HG02588 (cell line): ENCODE measurements around the gene FCHSD1.

Experiments
- ATAC-seq: cut with Tn5 transposase; IDR thresholded peaks from one replicate; pipeline ENCODE4 v1.9.1; 2021; ENCODE audit warnings: mild to moderate bottlenecking, moderate library complexity; ENCODE audit not compliant: unreplicated experiment

The FCHSD1 gene

DNA sequence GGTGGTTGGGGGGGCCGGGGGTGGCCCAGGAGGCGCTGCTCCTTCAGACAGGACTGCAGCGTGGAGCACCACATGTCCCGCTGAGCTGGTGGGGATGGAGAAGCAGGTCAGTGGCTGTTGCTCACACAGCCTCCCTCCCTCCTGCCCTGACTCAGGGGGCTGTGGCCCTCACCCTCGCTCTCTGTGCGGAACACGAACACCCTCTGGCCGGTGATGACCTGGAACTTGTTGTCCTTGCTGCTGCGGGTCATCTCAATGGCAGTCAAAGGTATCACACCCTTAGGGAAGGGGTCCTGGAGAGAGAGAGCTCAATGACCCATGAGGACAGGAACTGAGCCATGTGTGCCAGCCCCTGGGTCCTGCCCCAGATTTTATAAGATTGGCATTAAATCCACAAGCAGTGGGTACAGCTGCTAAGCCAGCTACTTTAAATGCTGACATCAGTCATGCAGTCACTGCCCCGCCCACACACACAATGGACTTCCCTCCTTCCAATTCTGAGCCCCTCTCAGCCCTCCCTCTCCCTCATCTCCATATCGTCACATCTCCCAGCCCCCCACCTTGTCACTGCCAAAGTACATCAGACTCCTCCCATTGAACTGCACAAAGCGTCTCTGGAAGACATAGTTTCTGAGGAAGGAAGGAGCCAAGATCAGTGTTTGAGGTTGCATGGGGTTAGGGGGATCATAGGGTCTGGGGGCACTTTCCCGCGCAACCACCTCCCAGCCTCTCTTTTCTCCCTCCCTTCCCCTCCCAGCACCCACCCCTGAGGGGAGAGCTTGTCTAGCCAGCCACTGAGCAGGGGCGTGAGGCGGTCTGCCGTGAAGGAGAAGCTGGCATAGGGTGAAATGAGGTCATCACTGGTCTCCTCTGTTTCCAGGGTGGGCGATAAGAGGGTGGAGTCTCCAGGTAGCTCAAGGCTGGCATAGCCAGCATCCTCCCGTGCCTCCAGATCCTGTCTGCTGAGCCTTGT is 21.9 kb upstream of the FCHSD1 start:
- ATAC-seq = no peak

DNA sequence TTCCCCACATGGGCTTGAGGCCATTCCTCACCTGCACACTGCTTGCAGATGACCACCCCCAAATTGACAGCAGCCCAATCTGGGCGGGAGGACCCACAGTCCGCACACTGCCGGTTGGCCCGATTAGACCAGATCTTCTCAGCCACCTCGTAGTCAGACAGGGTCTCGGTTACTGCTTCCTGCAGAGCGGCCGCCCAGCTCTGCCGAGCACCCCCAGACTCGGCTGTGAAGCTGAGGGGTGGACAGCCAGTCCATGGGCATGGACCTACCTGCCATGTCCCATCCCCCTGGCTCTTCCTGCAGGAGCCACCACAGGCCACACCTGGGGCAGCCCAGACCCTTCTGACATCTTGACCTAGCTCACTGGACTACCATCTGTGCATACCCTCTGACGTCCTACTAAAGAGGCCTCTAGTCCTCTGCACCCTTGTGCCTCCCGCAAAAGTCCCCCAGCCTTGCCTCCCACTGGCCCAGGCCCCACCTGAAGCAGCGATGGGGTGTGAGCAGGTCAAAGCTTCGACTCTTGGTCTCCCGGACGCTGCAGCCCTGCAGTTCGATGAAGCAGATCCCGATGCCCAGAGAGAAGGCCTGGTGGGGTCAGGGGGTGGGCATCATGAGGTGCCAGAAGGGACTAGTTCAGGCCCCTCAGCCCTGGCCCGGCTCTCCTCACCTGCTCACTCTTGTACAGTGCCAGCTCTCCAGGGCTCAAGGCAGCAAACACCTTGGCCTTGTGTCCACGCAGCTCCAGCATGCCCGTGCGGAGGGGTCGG is 21.0 kb upstream of the FCHSD1 start:
- ATAC-seq = no peak

DNA sequence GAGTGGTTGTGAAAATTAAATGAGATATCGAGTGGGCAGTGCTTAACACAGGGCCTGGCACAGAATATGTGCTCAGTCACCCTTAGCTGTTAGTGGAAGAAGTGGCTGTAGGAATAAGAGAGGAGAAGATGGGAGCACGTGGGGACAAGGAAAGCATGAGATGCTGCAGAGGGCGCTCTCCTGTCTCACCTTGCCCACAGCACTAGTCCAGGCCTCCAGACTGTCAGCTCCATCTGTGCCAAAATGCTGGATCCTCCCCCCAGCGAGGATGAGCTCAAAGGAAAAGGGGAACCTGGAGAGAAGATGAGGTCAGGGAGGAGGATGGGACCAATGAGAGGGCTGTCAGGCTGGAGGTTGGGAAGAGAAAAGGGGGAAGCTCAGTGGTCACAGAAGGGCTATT is 18.3 kb upstream of the FCHSD1 start:
- no peak for ATAC-seq

DNA sequence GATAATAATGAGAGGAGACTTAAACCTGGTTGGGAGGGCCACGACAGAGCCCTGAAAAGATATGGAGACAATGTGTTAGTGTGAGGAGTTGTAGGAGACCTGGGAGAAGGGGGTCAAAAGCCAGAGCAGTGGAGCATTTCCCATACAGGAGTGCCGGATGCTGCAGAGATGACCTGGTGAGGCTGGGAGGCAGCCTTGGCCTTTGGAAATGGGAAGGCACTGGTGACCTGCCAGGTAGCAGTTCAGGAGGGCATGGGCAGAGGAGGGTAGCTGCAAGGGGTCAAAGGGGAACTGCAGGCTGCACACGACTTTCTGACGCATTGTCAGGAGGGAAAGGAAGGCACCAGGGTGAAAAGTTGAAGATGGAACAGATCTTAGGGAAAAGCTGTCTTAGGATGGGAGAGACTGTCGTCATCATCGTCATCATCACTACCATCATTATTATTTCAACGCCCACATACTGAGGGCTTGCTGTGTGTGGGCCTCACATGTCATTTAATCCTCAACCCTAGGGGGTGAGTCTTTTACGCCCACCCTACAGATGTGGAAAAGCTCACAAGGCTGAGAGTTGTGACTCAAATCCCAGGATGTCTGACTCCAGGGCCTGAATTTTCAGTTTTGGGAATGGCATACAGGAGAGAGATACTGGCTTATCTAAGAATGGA is 17.5 kb upstream of the FCHSD1 start:
- ATAC-seq = no peak

DNA sequence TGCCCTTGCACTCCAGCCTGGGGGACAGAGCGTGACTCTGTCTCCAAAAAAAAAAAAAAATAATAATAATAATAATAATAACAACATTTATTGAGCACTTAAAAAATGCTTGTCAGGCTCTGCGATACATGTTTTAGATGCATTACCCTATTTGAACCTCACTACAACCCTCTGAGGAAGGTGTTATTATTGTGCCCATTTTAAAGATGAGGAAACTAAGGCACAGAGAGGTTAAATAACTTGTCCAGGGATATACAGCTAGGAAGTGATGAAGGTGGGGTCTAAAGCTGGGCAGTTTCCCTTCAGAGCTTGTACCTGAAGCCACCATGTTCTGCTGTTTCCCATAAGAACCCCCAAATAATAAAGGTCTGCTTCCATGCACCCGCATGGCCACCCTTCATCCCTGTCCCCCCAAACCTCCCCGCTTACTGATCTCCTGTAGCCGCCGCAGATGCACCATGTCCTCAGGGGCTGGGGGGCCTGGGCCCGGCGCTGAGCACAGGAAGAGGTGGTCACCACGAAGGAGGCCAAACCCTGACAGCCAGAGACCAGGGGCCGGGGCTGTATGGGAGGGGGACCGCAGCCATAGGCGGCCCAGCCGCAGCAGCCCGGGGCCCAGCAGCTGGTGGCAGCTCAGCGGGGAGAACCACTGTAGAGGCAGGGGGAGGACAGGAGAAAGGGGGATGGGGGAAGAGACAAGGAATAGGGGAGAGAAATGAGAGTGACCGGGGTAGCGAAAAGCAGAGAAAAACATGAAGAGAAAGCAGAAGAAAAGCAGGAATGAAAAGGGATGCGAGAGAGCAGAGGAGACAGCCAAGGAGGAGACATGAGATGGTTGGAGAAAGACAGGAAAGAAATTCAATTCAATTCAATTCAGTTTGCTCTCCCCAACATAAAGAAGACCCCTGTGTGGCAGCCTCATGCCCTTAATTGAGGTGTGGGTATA is 15.1 kb upstream of the FCHSD1 start:
- no peak for ATAC-seq

DNA sequence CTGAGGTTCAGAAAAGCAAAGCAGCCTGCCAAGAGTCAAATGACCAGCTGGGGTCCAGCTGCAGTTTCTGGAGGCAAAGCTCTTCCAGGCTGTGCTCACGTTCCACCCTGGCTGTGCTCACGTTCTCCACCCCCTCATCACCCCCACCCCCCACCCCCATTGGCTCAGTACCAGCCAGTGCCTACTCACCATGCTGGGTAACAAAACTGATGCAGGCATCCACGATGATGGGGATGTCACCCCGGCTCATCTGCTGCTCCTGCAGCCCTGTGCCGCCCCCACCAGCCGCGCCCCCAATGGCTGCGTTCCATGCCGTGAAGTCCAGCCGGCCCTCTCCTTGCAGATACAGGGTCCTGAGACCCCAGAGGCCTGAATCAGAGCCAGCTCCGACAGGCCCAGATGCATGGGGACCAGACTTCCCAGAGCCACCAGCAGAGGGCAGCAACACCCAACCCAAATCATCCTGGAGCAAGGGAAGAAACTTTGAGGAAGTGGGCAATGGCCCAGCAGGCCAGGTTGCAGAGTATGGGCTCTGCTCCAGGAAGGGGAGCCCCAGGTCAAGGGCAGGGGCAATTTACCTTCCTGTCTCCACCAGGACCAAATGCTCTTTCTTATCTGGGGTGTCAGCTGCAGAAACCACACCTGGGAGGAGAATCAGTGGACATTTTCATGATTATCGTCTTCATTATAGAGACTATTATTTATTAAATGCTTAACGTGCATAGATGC is 13.7 kb upstream of the FCHSD1 start:
- peak; percentile 93 for ATAC-seq

DNA sequence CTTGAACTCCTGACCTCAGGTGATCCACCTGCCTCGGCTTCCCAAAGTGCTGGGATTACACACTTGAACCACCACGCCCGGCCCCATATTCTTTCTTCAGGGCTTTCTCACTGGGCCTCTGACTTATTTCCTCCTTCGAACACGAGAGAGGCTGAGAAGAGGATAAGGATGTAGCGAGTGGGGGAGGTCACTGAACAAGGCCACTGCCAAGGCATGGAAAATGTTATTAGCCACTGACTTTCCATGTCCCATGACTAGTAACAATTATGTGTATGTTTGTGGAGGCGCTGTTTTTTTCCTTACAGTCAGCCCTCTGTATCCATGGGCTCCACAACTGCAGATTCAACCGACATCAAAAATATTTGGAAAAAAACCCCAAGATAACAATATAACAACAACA is 12.3 kb upstream of the FCHSD1 start:
- ATAC-seq = no peak

DNA sequence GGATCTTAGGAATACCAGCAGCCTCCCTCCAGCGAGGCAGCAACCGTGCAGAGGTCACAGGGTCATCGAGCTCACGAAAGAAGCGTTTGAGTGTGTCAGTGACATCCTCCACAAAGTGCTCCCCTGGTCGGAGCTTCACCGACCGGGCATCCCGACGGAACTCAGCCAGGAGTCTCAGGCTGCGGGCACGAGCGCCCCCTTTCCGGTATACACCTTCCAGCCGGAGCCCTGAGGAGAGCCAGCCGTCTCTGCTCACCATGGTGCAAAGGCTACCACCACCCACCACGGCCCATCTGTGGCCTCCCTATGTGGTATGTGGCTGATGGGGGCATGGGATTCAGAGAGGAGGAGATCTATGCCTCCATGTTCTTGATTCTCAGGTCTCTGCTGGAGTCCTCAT is 10.8 kb upstream of the FCHSD1 start:
- no peak for ATAC-seq

DNA sequence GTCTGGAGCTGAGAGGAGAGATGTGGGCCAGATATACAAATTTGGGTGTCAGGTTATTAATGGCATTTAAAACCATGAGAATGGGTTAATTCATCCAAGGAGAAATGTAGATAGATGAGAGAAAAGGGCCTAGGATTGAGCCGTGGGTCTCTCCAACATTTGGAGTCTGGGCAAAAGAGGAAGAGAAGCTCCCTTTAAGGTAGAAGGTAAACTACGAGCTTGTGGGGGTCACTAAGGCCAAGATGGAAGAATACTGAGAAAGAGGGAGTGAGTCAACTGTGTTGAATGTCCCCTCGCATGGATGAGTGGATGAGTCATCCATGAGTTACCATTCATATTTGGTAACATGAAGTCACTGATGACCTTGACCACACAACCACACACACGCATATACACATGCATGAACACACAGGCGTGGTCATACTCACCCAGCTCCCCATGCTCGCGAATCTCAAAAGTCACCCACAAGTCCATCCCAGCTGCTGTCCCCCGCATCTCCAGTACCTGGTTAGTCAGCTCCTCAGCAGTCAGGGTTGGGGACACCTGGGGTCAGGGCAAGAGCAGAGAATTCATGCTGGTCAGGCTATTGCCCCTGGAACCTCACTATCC is 6.8 kb upstream of the FCHSD1 start:
- ATAC-seq = peak; percentile 58

DNA sequence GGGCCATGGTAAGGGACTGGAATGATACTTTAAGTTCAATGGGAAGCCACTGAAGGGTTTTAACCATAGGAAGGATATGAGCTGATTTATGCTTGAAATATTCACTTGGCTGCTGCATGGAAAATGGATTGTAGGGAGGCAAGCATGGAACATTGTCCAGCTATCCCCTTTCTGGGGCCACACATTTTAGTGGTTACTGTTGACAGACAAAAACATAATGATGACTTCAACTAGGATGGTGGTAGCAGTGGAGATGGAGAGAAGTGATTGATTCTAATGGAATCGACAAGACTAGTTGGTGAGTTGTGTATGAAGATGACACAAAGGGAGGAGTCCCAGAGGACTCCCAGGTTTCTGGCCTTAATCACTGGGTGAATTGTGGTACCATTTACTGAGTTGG is 6.2 kb upstream of the FCHSD1 start:
- no peak for ATAC-seq

DNA sequence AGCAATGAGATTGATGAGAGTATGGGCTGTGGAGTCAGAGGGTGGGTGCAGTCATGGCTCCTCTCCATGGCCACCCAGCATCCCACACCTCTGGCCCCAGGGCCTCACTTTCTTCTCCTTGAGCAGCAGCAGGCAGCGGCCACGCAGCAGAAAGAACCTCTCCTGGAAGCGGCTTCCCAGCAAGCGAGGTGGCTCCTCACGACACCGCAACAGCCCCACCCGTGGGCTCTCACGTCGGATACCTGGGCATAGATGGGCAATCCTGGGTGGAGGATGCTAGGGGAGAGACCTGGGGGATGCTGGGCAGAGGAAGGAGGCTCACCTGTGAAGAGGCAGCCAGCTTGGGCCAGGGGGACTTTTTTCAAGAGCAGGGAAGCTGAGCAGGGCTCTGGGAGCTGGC is 5.2 kb upstream of the FCHSD1 start:
- no peak for ATAC-seq

DNA sequence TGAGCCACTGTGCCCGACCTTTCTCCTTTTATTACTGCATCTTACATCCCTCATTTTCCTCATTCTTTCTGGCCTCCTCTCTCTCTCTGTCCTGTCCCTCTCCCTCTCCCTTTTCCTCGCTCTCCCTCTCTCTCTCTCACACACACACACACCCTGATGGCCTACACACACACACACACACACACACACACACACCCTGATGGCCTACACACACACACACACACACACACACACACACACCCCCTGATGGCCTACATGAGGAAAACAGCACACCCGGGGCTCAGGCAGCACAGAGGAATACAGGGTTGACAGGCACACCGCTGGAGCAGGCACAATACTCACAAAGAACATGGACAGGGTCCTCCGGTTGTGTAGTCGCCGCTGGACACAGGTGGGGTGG is 3.8 kb upstream of the FCHSD1 start:
- ATAC-seq = no peak

DNA sequence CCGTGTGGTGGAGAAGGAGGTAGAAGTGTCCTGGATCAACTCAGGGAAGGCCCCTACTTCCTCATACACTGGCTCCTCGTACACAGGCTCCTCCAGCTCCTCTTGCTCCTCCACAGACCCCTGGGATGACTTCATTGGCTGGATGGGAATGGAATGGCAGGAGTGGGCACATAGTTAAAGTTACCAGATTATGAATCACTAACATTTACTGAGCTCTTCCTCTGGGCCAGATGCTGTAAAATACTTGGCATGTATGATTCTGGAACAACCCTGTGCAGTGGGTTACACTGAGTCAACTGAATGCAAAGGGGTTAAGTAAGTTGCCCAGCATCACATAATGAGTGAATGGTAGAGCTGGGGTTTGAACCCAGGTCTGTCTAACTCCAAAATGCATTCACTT is 3.1 kb upstream of the FCHSD1 start:
- no peak for ATAC-seq

DNA sequence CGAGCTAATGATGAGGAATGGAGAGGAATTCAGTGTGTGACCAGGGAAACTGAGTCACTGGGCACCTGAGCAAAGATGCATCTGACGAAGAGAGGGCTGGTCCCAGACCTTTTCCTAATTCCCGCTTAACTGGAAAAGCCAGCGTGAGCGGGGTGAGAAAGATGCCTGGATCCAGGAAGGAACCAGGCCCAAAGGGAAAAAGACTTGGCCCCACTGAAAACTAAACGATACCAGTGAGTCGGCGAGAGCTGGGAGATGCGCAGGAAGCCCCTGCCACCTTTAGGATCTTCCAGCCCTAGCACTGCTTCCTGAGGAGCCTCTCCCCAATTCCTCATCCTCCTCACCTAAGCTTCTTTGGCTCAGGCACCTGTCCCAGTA is 499 bp upstream of the FCHSD1 start:
- ATAC-seq = no peak

DNA sequence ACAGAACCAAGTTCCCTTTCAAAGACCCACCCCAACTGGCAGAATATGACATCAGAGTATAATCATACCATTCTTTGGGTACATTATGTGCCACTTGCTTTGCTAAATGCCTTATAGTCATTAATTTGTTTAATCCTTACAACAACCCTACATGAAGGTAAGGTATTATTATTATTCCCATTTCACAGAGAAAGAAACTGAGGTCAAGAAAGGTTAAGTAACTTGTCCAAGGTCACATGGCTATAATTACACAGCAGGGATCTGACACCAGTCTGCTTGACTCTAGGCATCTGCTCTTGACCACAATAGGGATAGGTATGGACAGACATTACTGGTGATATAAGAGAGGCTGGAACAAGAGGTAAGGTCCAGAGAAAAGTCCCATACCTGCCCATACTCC is 1.2 kb downstream of the FCHSD1 start:
- ATAC-seq = no peak

DNA sequence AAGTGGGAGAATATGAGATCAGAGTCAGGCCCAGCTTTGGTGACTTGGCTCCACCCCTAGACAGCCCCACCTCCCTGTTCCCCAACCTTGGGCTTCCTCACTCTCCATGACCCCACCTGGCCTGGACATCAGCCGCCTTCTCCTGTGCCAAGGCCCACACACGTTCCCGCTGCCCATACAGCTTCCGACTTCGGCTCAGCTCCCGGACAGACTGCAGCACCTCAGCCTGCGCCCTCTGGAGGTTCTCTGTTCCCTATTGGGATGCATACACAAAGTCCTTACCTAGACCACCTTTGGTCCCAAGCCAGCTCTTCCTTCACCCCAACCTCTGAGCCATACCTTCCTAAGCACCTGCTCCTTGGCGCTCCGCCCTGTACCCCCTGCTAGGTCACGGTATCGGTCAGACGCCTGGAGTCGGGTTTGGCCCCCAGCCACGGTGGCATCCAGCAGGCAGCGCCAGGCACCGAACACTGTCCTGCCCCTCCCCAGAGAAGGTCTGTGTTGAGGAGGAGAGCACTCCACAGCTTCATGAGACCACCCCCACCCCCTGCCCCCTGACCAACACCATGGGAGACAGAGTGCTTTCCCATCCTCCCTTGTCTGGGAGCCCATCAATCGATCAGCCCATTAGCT is 2.0 kb downstream of the FCHSD1 start:
- ATAC-seq = no peak

DNA sequence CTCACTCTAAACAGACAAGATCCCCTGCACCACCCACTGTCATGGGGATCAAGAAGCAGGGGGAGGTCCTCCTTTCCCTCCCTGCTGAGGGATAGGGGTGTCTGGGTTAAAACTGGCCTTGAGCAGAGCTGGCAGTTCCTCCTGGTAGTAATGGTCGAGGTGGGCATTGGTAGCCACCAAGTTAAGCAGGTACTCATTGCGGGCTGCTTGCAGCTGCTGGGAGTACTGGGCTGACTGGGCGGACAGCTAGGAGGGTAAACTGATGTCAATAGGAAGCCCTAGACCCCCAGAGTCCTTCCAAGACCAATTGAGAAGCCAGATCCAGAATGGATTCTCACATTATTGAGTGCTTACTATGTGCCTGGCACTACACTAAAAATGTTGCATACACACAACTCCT is 3.4 kb downstream of the FCHSD1 start:
- ATAC-seq = no peak

DNA sequence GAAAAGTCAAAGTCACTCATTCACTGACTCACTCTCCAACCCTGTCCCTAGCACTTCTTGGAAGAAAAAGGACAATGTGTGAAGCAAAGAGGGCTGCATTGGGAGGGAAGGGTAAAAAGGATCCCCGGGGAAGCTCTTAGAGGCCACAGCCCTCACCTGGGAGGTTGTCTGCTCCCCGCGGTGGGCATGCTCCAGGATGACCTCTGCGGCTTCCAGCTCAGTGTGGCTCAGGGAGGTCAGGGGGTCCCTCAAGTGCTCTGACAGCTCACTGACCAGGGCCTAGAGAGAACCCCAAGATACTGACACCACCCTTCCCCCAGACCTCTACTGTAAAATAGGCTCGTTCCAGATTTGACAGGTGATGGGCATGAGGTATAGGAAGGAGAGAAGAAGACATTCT is 4.0 kb downstream of the FCHSD1 start:
- no peak for ATAC-seq

DNA sequence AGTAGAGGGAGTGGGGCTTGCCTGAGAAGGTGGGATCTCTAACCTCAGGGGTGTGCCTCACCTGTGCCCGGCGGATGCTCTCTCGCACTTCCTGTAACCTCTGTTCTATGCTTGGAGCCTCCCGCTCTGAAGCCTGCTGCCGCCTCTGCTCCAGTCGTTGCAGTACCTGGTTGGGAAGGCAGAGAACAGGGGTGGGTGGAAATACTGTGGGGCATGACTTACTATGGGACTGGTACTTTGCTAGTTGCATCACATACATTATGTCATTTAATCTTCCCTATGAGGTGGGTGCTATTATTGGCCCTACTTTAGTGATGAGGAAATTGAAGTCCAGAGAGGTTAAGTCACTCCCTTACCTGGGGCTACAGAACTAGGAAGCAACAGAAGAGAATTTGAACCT is 5.2 kb downstream of the FCHSD1 start:
- no peak for ATAC-seq
